HUDEP-2 (cell line): ENCODE measurements around the gene OPN1SW.

ENCODE experiments used
- DNase-seq, 76 experiments: peaks; one replicate each; lab custom pipeline; 2025; ENCODE audit not compliant: unreplicated experiment in 76 of 76; lab: John Stamatoyannopoulos, UW

OPN1SW gene

DNA sequence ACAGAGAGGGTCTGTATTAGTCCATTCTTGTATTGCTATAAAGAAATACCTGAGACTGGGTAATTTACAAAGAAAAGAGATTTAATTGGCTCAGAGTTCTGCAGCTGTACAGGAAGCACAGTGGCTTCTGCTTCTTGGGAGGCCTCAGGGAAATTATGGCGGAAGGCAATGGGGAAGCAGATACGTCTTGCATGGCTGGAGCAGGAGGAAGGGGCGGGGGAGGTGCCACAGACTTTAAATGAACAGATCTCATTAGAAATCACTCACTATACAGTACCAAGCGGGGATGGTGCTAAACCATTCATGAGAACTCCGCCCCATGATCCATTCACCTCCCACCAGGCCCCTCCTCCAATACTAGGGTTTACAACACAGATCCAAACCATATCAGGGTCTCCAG lies 40.2 kb downstream of the OPN1SW start:
- DNase-seq = no peak

- DNase-seq = no peak
These were observed 40.7 kb downstream of the OPN1SW start for GRCh38 chr7:128734890-128735289.

- DNase-seq = no peak
These were observed 42.3 kb downstream of the OPN1SW start for GRCh38 chr7:128733278-128733645.

DNA sequence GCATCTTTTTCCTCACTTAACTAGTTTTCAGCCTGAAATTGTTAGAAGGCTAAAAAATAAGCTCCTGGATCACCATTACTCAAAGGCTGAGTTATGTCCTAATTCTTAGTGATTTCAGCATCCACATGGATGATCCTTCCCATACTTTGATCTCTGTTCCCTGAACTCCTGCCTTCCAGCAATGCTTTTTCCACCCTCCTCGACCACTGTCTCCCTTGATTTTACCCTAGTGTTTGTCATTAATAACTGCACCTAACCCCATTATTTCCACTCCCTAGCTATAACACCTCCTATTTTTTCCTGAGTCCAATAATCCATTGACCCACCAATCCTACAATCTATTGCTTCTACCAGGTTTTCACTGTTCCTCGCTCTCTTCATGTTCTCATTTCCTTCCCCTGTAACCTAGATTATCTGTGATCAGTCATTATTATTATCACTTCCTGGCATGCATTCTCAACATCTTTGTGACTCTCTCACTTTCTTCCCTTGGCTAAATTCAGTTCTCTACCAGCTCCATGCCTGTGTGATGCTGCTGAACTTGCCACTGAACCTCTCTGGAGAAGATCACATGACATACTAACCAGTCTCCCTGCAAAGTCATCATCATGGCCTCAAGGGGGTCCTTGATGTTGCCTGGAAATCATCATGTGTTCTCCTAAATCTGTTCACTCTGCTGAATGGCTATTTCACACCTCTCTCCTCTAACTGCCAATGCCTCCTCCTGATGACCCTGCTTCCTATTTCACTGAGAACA lies 42.9 kb downstream of the OPN1SW start:
- DNase-seq = no peak

GRCh38 chr7:128731184-128731583 lies 44.4 kb downstream of the OPN1SW start:
- no peak for DNase-seq

DNA sequence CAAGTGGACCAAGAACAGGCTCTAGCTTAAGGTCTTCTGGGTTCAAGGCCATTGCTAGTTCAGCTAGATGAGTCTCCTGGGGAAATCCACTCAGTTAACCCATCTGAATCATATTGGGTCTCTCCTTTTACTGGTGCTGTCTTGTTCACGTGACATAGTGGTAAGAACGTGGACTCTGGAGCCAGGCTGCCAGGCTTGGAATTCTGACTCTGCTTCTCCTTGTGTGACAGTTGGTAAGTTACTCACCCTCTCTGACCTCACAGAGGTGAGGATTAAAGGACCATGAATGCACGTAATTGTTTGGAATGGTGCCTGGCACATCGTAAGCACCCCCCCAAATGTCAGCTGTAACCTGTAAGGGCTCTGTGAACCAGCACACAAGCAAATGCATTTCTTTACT lies 46.1 kb downstream of the OPN1SW start:
- DNase-seq = no peak

- DNase-seq = no peak
These were observed 47.0 kb downstream of the OPN1SW start for GRCh38 chr7:128728598-128728997.

DNA sequence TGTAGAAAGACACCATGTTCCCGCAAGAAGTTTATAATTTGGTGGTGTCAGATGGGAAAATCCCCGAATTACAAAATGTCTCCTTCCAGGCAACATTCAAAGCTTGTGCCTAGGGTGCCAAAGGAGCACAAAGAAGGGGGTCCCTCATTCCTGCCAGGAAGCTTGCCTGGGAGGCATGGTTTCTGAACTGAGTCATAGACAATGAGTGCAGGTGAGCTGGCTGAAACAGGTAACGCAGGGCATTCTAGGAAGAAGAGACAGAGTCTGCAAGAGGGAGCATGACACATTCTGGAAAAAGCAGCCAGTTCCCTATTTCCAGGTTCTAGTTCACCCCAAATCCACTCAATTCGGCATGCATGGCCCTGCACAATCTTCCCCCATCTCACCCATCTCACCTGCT lies 48.4 kb downstream of the OPN1SW start:
- no peak for DNase-seq

- no peak for DNase-seq
These were observed 48.9 kb downstream of the OPN1SW start for GRCh38 chr7:128726737-128727072.

- DNase-seq = no peak
These were observed 49.4 kb downstream of the OPN1SW start for GRCh38 chr7:128726059-128726736.

GRCh38 chr7:128725531-128725930 lies 50.1 kb downstream of the OPN1SW start:
- DNase-seq = no peak

DNA sequence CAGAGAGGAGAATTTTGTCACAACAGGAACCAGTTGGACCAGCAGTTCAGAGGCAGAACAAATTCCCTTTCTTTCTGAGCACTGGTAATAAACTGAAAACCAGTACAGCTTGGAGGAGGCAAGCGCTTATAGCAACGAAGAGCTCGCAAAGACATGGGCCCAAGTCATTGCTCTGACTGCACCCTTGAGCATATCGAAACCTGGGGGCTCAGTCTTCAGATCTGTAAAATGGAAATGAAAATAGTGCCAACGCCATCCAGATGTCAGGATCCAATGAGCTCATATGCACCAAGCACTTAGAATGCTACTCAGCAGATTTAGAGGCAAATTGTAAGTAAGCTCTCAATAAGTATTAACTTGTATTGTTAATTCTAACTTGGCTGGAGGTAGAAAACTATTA lies 50.9 kb downstream of the OPN1SW start:
- DNase-seq = no peak
